OCI-M1 (cell line): ENCODE measurements around the gene CPD.
"Not testable (repeated sequence)": the region's sequence is repeated elsewhere in the genome, so short reads cannot be mapped to it uniquely, and the experiment has no call there.

Source experiments
- DNase-seq: peaks from one replicate; lab custom pipeline; 2025; lab: John Stamatoyannopoulos, UW

CPD gene

GRCh38 chr17:30427611-30428010, 48.9 kb downstream of the CPD start:
- no peak for DNase-seq

DNA sequence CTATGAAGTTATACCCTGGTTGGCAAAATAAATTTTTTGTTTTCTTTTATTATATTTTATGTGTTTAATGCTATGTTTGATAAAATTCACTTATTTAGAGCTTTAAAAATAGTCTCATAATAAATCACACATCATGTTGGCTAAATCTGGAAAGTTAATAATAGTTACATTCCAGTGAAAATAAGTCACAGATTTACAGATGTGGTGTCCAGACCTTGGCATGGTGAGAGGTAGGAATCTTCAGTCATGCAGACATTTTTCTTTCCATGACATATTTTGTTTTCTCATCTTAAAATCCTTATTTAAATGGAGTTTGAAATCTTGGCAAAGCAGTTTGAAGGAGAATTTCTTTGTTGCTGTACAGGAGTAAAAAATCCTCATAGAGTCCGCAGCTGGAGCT, 50.4 kb downstream of the CPD start:
- no peak for DNase-seq

DNA sequence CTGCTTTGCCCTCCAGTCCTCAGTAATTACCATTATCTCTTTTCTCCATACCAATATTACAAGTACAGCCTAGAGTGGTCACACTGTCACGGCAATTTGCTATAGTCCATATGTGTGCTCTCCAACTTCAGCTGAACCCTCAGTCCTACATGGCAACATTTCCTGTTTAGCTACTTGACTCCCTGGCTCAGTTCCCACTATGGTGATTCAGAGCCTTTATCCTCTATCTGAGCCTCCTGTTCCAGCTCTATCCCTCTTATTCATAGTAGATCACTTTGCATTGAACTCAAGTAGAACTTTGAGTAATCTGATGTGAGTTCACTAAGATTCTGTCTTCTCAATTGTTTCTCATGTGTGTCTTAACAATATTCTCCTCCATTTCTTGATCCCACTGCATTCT, 54.8 kb downstream of the CPD start:
- DNase-seq, result peak; percentile 32

- no peak for DNase-seq
These were observed 58.0 kb downstream of the CPD start for GRCh38 chr17:30436729-30437128.

- no peak for DNase-seq
These were observed 65.0 kb downstream of the CPD start for GRCh38 chr17:30443721-30444120.

- DNase-seq, result not testable (repeated sequence)
These were observed 67.9 kb downstream of the CPD start for GRCh38 chr17:30446640-30447039.

DNA sequence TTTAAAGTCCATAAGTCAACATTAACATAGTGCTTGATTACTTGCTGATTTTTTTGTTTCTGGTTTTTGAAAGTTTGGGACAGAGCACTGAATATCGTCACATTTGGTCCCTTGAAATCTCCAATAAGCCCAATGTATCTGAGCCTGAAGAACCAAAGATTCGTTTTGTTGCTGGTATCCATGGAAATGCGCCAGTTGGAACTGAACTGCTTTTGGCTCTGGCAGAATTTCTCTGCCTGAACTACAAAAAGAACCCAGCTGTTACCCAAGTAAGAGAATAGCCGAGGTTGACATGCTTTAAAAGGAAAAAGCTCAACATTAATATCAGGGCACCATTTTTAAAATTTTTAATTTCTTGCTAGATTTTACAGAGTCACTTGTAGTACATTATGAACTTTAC, 70.8 kb downstream of the CPD start:
- DNase-seq, result no peak

DNA sequence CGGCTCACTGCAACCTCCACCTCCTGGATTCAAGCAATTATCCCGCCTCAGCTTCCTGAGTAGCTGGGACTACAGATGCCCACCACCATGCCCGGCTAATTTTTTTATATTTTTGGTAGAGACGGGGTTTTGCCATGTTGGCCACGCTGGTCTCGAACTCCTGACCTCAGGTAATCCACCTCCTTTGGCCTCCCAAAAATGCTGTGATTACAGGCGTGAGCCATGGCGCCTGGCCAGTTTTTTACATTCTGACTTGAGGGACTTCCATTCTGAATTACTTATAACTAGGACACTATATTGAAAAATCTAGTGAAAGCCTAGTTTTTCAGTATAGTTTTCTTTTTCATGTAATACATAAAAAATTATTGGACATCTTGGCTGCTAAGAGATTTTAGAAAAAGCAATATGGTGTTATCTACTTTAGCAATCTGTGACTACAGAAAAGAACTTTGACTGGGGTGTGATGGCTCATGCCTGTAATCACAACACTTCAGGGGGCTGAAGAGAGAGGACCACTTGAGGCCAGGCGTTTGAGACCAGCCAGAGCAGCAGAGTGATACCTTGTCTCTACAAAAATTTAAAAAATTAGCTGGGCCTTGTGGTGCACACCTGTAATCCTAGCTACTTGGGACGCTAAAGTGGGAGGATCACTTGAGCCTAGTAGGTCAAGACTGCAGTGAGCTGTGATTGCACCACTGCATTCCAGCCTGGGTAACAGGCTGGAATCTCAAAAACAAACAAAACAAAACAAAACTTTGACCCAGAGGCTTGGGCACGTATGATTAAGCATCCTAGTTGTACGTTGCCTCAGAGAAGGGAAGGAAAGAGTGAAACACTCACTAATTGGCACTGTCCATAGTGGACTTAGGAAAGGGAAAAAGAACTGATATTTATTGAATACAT, 71.6 kb downstream of the CPD start:
- DNase-seq, result no peak

DNA sequence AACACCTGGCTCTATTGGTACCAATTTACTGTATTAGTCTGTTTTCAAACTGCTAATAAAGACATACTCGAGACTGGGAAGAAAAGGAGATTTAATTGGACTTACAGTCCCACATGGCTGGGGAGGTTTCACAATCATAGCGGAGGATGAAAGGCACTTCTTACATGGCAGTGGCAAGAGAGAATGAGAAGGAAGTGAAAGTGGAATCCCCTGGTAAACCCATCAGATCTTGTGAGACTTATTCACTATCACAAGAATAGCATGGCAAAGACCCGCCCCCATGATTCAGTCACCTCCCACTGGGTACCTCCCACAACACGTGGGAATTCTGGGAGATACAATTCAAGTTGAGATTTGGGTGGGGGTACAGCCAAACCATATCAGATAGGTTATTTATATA, 75.9 kb downstream of the CPD start:
- peak; percentile 14 for DNase-seq

GRCh38 chr17:30458371-30458770, 79.6 kb downstream of the CPD start:
- DNase-seq, result no peak

DNA sequence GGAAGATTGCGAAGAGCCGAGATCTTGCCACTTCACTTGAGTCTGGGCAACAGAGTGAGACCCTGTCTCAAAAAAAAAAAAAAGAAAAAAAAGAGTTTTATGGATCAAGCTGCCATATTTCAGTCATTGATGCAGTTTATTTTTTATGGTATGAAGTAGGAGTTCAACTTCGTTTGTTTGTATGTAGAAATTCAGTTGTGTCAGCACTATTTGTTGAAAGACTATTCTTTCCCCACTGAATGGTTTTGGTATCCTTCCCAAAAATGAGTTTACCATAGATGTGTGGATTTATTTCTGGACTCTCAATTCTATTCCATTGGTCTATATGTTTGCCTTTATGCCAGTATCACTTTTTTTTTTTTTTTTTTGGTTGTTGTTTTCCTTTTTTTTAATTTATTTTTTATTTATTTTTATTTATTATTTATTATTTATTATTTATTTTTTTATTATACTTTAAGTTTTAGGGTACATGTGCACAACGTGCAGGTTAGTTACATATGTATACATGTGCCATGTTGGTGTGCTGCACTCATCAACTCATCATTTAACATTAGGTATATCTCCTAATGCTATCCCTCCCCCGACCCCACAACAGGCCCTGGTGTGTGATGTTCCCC, 80.2 kb downstream of the CPD start:
- not testable (repeated sequence) for DNase-seq

DNA sequence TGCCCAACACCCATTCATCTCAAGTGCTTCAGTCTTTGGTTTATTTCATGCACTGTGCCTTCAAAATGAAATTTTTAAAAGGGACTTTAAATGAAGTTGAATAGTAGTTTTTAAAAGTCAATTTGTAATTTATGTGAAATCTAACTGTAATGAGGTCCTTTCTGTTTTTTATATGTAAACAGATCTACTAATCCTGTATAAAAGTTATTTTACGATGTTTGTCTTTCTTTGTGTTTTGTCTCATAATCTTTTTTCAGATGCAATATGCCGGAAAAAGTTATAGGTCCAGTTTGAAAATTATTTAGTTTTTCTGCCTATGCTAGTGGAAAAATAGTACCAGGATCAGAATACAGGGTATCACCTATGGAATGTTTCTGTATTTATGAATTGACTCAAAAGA, 89.7 kb downstream of the CPD start:
- no peak for DNase-seq

DNA sequence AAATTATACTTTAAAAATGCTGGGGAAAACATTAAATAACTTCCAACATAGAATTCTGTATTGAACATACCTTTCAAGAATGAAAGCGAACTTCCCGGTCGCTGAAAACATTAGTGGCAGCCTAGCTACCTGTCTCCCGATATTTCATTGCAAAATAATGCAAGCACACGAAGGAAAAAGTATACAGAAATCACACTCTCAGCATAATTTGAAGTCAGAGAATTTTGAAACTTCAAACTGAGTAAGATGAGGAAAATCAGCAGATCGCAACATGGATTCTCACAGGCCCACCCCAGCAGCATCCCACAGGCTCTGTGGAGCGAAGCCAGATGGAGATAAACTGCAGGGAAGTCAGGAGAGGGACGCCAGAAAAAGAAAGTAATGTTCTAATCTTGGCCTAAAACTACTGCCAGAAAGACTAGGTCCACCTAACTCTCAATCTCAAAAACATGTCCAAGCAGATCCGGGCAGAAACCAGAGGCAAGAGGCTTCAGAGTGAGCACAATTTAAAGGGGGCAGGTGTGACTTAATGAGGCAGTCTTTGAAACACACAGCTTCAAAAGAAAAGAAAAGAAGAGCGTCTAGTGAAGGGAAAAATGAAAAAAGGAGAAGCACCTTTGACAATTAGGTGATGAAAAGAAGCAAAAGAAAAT, 93.6 kb downstream of the CPD start:
- DNase-seq, result no peak

- DNase-seq, result no peak
These were observed 96.5 kb downstream of the CPD start for GRCh38 chr17:30475206-30475605.

DNA sequence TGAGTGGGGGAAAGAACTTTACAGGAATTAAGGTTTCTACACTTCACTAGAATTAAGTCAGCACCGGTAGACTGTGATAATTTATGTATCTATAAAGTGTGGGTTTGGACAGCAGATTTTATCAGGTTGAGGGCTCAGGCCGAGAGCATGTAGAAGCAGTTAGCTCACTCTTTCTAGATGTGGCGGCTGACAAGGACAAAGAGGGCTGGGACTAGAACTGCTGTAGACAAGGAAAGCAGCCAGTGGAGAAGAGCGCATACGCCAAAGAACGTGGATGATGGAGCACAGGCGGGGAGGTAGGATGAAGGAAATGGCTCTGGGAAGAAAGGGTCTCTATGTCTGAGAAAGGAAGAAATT, 98.0 kb downstream of the CPD start:
- peak; percentile 74 for DNase-seq

GRCh38 chr17:30477083-30477773, 98.5 kb downstream of the CPD start, which contains the start of gene GOSR1:
TSS of gene GOSR1 (plus strand) at chr17:30477408. CDS start at chr17:30477434, 26 bp downstream.
- peak; percentile 97 for DNase-seq

DNA sequence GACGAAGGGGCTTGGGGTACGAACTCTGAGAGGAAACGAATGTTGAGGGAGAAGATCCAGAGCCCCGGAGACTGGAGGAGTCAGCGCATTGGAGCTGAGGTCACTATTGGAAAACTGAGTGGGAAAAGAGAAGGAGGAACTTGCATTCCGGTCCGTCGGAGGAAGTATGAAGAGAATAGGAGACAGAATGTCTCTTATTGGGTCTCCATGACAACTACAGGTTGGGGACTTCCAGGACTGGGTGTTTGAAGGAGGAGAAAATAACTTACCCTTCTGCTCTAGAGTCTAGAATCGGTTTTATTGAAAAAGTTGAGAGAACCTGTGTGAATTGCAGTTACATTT, 99.0 kb downstream of the CPD start:
- DNase-seq, result peak; percentile 43

GRCh38 chr17:30482555-30482954, 103.8 kb downstream of the CPD start:
- DNase-seq, result no peak

DNA sequence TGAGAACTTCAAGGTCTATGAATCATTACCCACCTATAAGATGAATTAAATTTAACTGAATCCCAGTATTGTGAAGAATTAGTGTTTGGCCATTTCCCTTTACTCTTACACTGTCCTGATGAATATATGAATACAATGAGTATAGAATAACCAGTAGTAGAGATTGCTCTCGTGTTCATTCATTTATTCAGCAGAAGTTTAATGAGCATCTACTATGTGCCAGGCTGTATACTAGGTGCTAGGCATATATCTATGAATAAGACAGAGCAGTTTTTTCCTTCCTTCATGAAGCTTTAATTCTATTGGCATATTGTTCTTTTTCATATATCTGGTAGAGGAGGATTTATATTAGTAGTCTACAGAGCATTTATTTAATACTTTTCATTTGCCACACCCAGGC, 104.4 kb downstream of the CPD start:
- DNase-seq, result no peak

DNA sequence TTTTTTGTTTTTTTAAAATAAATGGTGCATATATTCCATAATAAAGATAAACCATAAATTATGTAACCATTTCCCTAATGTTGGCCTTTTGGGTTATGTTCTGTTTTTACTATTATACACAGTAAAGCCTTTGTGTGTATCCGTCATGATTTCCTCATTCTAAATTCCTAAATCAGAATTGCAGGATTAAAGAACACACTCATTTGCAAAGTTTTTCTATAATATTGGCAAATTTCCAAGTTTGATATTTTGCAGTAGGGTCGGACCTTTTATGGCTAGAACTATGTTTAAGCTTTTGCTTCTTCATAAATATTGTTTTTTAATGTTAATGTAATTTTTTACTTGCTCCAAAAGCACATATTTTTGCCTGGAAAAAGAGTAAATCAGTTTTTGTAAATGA, 115.1 kb downstream of the CPD start:
- DNase-seq, result no peak

DNA sequence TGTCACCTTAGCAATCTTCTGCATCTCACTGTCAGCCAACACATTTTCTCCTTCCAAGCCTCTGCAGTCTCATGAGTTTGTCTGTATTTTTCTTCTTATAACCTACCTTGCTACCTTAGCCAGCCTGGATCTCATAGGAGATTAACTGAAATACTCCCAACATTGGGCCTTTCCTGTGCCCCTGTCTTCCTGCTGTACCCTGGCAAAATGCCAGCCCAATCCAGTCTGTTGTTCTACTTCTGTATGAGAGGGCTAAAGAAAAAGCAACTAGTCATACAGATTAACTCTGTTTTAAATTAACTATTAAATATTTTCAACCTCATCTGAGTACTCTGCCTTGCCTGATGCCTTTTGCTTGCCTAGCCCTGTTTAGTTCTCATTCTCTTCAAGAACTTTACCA, 116.9 kb downstream of the CPD start:
- no peak for DNase-seq

GRCh38 chr17:30503558-30503957, 124.8 kb downstream of the CPD start:
- DNase-seq, result no peak
